Measurements from ENCODE around the gene CDH22. TPM values are rescaled to one million over a fixed set of nuclear protein-coding genes. Genes with fewer than 3 reads are reported as not detected.

Gene CDH22
- total and polyA plus RNA-seq, 10 of the 15 experiments (the other 5 are each of a cell fraction or from before 2014, with no cell fraction given): not detected

GRCh38 chr20:46356195-46357029 is 48.1 kb upstream of the CDH22 start:
- peaks cover 10 to 12% of the 10 kb centered on the region in 2 experiments for H3K36me3 ChIP-seq (ENCODE audit: control insufficient read depth in 2 of 2, insufficient read depth in 2 of 2, low read length in 1 of 2)
- no peak for FAIRE-seq
- WGBS (ENCODE audit: insufficient coverage, insufficient replicate concordance, low lambda C conversion rate, missing lambda C conversion rate): 94% methylated on average over 23 of the region's 23 CpGs
- no peak for DNase-seq (ENCODE audit: low read depth, low spot score)
- TF ChIP-seq REST (IDR thresholded peaks at IDR 0.05; ENCODE audit: low read depth, low read length) (no peak), NFYB (IDR thresholded peaks at IDR 0.05; ENCODE audit: insufficient read depth, low read depth, low read length) (no peak), RFX5 (IDR thresholded peaks at IDR 0.05; ENCODE audit: low read depth, low read length) (no peak), NR2C2 (IDR thresholded peaks at IDR 0.05; ENCODE audit: borderline replicate concordance, control insufficient read depth, insufficient read length, low read depth) (no peak), USF2 (IDR thresholded peaks at IDR 0.05; ENCODE audit: borderline replicate concordance, low read depth, low read length) (no peak), NFYA (IDR thresholded peaks at IDR 0.05; ENCODE audit: borderline replicate concordance, low read depth, low read length) (no peak), ZNF622 (IDR thresholded peaks at IDR 0.05) (no peak), BMI1 (IDR thresholded peaks at IDR 0.05; ENCODE audit: borderline replicate concordance) (no peak), BCL11A (IDR thresholded peaks at IDR 0.05; ENCODE audit: low read depth, low read length) (no peak), EED (IDR thresholded peaks at IDR 0.05; ENCODE audit: low read depth) (no peak), LARP7 (IDR thresholded peaks at IDR 0.05) (no peak), ZBTB33 (IDR thresholded peaks at IDR 0.05) (no peak)
- ChIA-PET POLR2A (no interaction called here), CTCF (no interaction called here), RAD21 (ENCODE audit: unreplicated experiment) (interaction anchor here (1.2 kb wide), 1 partner anchor 50 kb away, joined by 3 read pairs; the partner anchor contains the start of gene ELMO2), SMC1A (ENCODE audit: uncharacterized antibody, unreplicated experiment) (interaction anchor here (1.1 kb wide), 1 partner anchor 10 kb away, joined by 3 read pairs; no protein-coding TSS in a partner anchor)
- intact Hi-C loops (cut with micrococcal nuclease; ENCODE audit: unreplicated experiment): no loop called here
- H3K9me3 ChIP-seq (replicated peaks; ENCODE audit: control insufficient read depth, insufficient read depth, low read length): no peaks in the 10 kb centered on the region
- no TSS peak for BruUV-seq (replicated peaks)
- no peak overlapping the region for H3K27ac ChIP-seq (ENCODE audit: control insufficient read depth, insufficient read depth)
- H3K4me2 ChIP-seq (ENCODE audit: control insufficient read depth, insufficient read depth): no peak overlapping the region
- H3K27me3 ChIP-seq (replicated peaks in 1 of 2; ENCODE audit: control insufficient read depth in 2 of 2, insufficient read depth in 2 of 2, low read length in 1 of 2): no peaks in the 10 kb centered on the region
- H3K79me2 ChIP-seq (ENCODE audit: control insufficient read depth, insufficient read depth, low read length): peaks cover 19% of the 10 kb centered on the region
- no peak overlapping the region for H2AFZ ChIP-seq (ENCODE audit: control insufficient read depth, low read depth, low read length)
- no peaks in the 10 kb centered on the region for H4K20me1 ChIP-seq (ENCODE audit: control insufficient read depth, insufficient read depth)
- H3K4me3 ChIP-seq: no peak overlapping the region
- in situ Hi-C loops (cut with MboI): loop anchor here (25.0 kb wide), 1 partner anchor 544 kb away; the partner anchor contains the start of gene UBE2C
- H3K4me1 ChIP-seq (ENCODE audit: control insufficient read depth, insufficient read depth, low read length): peaks cover 43% of the 10 kb centered on the region
- no peak overlapping the region for H3K9ac ChIP-seq (ENCODE audit: control insufficient read depth, insufficient read depth, low read length)
- ATAC-seq: no peak

Measured in GM12878 (cell line).